Astrocyte (in vitro differentiated cells and primary cell): Measurements from ENCODE around the gene CSF1. TPM values are rescaled to one million over a fixed set of nuclear protein-coding genes. Genes with fewer than 3 reads are reported as not detected.

Source experiments
- DNase-seq: peaks from one replicate; pipeline ENCODE4 v3.0.0-alpha.2; 2010; ENCODE audit warnings: low read depth
- FAIRE-seq: peaks from 2 replicates; lab custom pipeline; 2011; peaks lifted over from hg19 to GRCh38; lab: Jason Lieb, UNC
- H2AFZ ChIP-seq: 2 replicates; pipeline ENCODE4 v1.6.0; 2012; ENCODE audit warnings: low read depth, low read length, inconsistent platforms
- H3K27ac ChIP-seq: 2 replicates; pipeline ENCODE4 v1.5.1; 2011; ENCODE audit warnings: low read depth, low read length, inconsistent platforms
- H3K27me3 ChIP-seq: 2 replicates; pipeline ENCODE4 v1.6.0; 2011; ENCODE audit warnings: low read length, inconsistent platforms; ENCODE audit not compliant: insufficient read depth
- H3K36me3 ChIP-seq: 2 replicates; pipeline ENCODE4 v1.5.1; 2011; ENCODE audit warnings: low read length, inconsistent platforms; ENCODE audit not compliant: insufficient read depth
- H3K4me1 ChIP-seq: 2 replicates; pipeline ENCODE4 v1.5.1; 2011; ENCODE audit warnings: low read length, inconsistent platforms; ENCODE audit not compliant: insufficient read depth
- H3K4me2 ChIP-seq: 2 replicates; pipeline ENCODE4 v1.6.0; 2012; ENCODE audit warnings: low read length, inconsistent platforms
- H3K4me3 ChIP-seq: 2 replicates; pipeline ENCODE4 v1.5.1; 2011; ENCODE audit warnings: low read depth, mild to moderate bottlenecking, low read length, inconsistent platforms; ENCODE audit not compliant: insufficient read depth
- H3K79me2 ChIP-seq: 2 replicates; pipeline ENCODE4 v1.6.0; 2012; ENCODE audit warnings: mild to moderate bottlenecking, low read length, inconsistent platforms; ENCODE audit not compliant: insufficient read depth
- H3K9ac ChIP-seq: 2 replicates; pipeline ENCODE4 v1.6.0; 2012; ENCODE audit warnings: mild to moderate bottlenecking, low read length, inconsistent platforms
- H3K9me3 ChIP-seq: 2 replicates; pipeline ENCODE4 v1.5.1; 2012; ENCODE audit warnings: low read depth, mild to moderate bottlenecking, low read length, inconsistent platforms; ENCODE audit not compliant: insufficient read depth
- H4K20me1 ChIP-seq: 2 replicates; pipeline ENCODE4 v1.6.0; 2012; ENCODE audit warnings: low read length, inconsistent platforms; ENCODE audit not compliant: insufficient read depth
- H3K27ac Mint-ChIP-seq: one replicate; pipeline ENCODE4 v1.8.0; 2021; ENCODE audit warnings: mild to moderate bottlenecking, mixed read lengths; ENCODE audit not compliant: unreplicated experiment
- H3K27me3 Mint-ChIP-seq: one replicate; pipeline ENCODE4 v1.8.0; 2021; ENCODE audit warnings: low read depth, mixed read lengths; ENCODE audit not compliant: unreplicated experiment
- H3K36me3 Mint-ChIP-seq: one replicate; pipeline ENCODE4 v1.8.0; 2021; ENCODE audit warnings: low read depth, mixed read lengths; ENCODE audit not compliant: unreplicated experiment
- H3K4me1 Mint-ChIP-seq: one replicate; pipeline ENCODE4 v1.8.0; 2021; ENCODE audit warnings: low read depth, mixed read lengths; ENCODE audit not compliant: unreplicated experiment
- H3K4me3 Mint-ChIP-seq: one replicate; pipeline ENCODE4 v1.8.0; 2021; ENCODE audit warnings: mild to moderate bottlenecking, moderate library complexity, mixed read lengths; ENCODE audit not compliant: unreplicated experiment
- H3K9me3 Mint-ChIP-seq: one replicate; pipeline ENCODE4 v1.8.0; 2021; ENCODE audit warnings: mild to moderate bottlenecking, mixed read lengths; ENCODE audit not compliant: unreplicated experiment
- CTCF ChIP-seq: IDR thresholded peaks from 2 replicates; pipeline ENCODE4 v1.5.1; 2011; ENCODE audit warnings: low read depth, mild to moderate bottlenecking, inconsistent platforms, low read length, moderate library complexity; ENCODE audit not compliant: insufficient read depth
- EZH2 ChIP-seq: IDR thresholded peaks from 2 replicates; pipeline ENCODE4 v1.6.1; 2012; ENCODE audit warnings: mild to moderate bottlenecking, low read length, inconsistent platforms; ENCODE audit not compliant: insufficient read depth
- total RNA-seq: library from RNA; stranded (reverse); gene quantifications from 2 replicates; pipeline ENCODE4 v1.2.1, GENCODE V29; 2021

CSF1 gene
- total RNA-seq, 1 donor from 2014 or later = 12.3 TPM

- Mint-ChIP-seq H3K27ac (no peak overlapping the region), H3K27me3 (peaks cover 38% of the 10 kb centered on the region), H3K36me3 (no peaks in the 10 kb centered on the region), H3K4me3 (no peak overlapping the region), H3K9me3 (peaks cover 5% of the 10 kb centered on the region), H3K4me1 (no peaks in the 10 kb centered on the region)
- Histone ChIP-seq H4K20me1 (no peaks in the 10 kb centered on the region), H3K36me3 (no peaks in the 10 kb centered on the region), H3K4me2 (no peak overlapping the region), H3K27ac (no peak overlapping the region), H3K9ac (no peak overlapping the region), H3K4me1 (peaks cover 27% of the 10 kb centered on the region), H3K79me2 (no peaks in the 10 kb centered on the region), H3K9me3 (no peaks in the 10 kb centered on the region), H2AFZ (no peak overlapping the region), H3K4me3 (no peak overlapping the region), H3K27me3 (no peaks in the 10 kb centered on the region)
- TF ChIP-seq CTCF (no peak), EZH2 (no peak)
- DNase-seq (no peak), FAIRE-seq (no peak)
These were observed 14.0 kb upstream of the CSF1 start for GRCh38 chr1:109896681-109897080.

- Histone ChIP-seq H4K20me1 (no peaks in the 10 kb centered on the region), H3K79me2 (no peaks in the 10 kb centered on the region), H3K4me2 (no peak overlapping the region), H3K4me3 (no peak overlapping the region), H3K4me1 (peaks cover 21% of the 10 kb centered on the region), H3K27ac (no peak overlapping the region), H3K27me3 (no peaks in the 10 kb centered on the region), H3K9me3 (no peaks in the 10 kb centered on the region), H3K36me3 (no peaks in the 10 kb centered on the region), H2AFZ (no peak overlapping the region), H3K9ac (no peak overlapping the region)
- TF ChIP-seq EZH2 (no peak), CTCF (no peak)
- Mint-ChIP-seq H3K36me3 (no peaks in the 10 kb centered on the region), H3K4me1 (no peaks in the 10 kb centered on the region), H3K9me3 (peaks cover 5% of the 10 kb centered on the region), H3K27ac (no peak overlapping the region), H3K27me3 (peaks cover 43% of the 10 kb centered on the region), H3K4me3 (no peak overlapping the region)
- DNase-seq (no peak), FAIRE-seq (no peak)
These were observed 13.2 kb upstream of the CSF1 start for GRCh38 chr1:109897259-109897955.

GRCh38 chr1:109898842-109899241, 11.8 kb upstream of the CSF1 start:
- Histone ChIP-seq H3K4me1 (peaks cover 14% of the 10 kb centered on the region), H3K4me3 (no peak overlapping the region), H3K36me3 (no peaks in the 10 kb centered on the region), H3K4me2 (no peak overlapping the region), H3K27ac (no peak overlapping the region), H4K20me1 (no peaks in the 10 kb centered on the region), H2AFZ (no peak overlapping the region), H3K9ac (no peak overlapping the region), H3K9me3 (no peaks in the 10 kb centered on the region), H3K27me3 (no peaks in the 10 kb centered on the region), H3K79me2 (no peaks in the 10 kb centered on the region)
- no peak for DNase-seq
- Mint-ChIP-seq H3K27ac (no peak overlapping the region), H3K4me1 (no peaks in the 10 kb centered on the region), H3K9me3 (peaks cover 7% of the 10 kb centered on the region), H3K36me3 (no peaks in the 10 kb centered on the region), H3K27me3 (peaks cover 58% of the 10 kb centered on the region), H3K4me3 (no peak overlapping the region)
- FAIRE-seq = no peak
- TF ChIP-seq EZH2 = no peak
- TF ChIP-seq CTCF = no peak
